Neutrophil (primary cell): Measurements from ENCODE around the gene MT1B.

ENCODE experiments used
- H3K27ac ChIP-seq: fragments of 200-600 bp; sonication (generic); 2 replicates; pipeline ENCODE4 v1.5.1; 2016; ENCODE audit warnings: mild to moderate bottlenecking, moderate library complexity
- H3K27me3 ChIP-seq: fragments of 200-600 bp; sonication (generic); 2 replicates; pipeline ENCODE4 v1.6.0; 2016; ENCODE audit warnings: mild to moderate bottlenecking
- H3K36me3 ChIP-seq: fragments of 200-600 bp; sonication (generic); 2 replicates; pipeline ENCODE4 v1.5.1; 2017
- H3K4me1 ChIP-seq, 2 experiments: fragments of 200-600 bp in 1 of 2; sonication (generic) in 1 of 2; 1 replicate in 1 of 2; 2 replicates in 1 of 2; pipeline versions ENCODE4 v1.5.1 to v1.6.1; 2013 to 2016; ENCODE audit warnings: low read depth in 1 of 2, low read length in 1 of 2, mild to moderate bottlenecking in 1 of 2, moderate library complexity in 1 of 2; ENCODE audit not compliant: control insufficient read depth in 1 of 2, insufficient read depth in 1 of 2
- H3K4me3 ChIP-seq, 2 experiments: fragments of 200-600 bp in 1 of 2; sonication (generic) in 1 of 2; 1 replicate in 1 of 2; 2 replicates in 1 of 2; pipeline ENCODE4 v1.5.1; 2013 to 2016; ENCODE audit warnings: low read depth in 1 of 2, low read length in 1 of 2, mild to moderate bottlenecking in 1 of 2, moderate library complexity in 1 of 2
- H3K9me3 ChIP-seq: fragments of 200-600 bp; sonication (generic); 2 replicates; pipeline ENCODE4 v1.5.1; 2016
- CTCF ChIP-seq: fragments of 200-600 bp; sonication (generic); IDR thresholded peaks from 2 replicates; pipeline ENCODE4 v1.5.1; 2016; ENCODE audit warnings: antibody characterized with exemption

The MT1B gene

GRCh38 chr16:56651586-56651985 is at the start of gene MT1B:
Gene MT1B, plus strand, starts transcription at chr16:56651886. Its CDS starts 68 bp downstream, at chr16:56651954.
- Histone ChIP-seq H3K4me1 (no peaks in the 10 kb centered on the region), H3K9me3 (no peaks in the 10 kb centered on the region), H3K27ac (no peak within 1 kb of the TSS), H3K4me3 (no peak within 1 kb of the TSS), H3K27me3 (peaks cover 97% of the 10 kb centered on the region), H3K36me3 (no peaks in the 10 kb centered on the region)
- no peak for TF ChIP-seq CTCF

GRCh38 chr16:56603589-56603988 is 48.1 kb upstream of the MT1B start:
- H3K4me1 ChIP-seq = peaks cover 9% of the 10 kb centered on the region in 2 experiments
- no peaks in the 10 kb centered on the region for H3K9me3 ChIP-seq
- H3K4me3 ChIP-seq = no peak overlapping the region
- peaks cover 37% of the 10 kb centered on the region for H3K27me3 ChIP-seq
- TF ChIP-seq CTCF = no peak
- no peak overlapping the region for H3K27ac ChIP-seq
- no peaks in the 10 kb centered on the region for H3K36me3 ChIP-seq

- H3K27me3 ChIP-seq = peaks cover 37% of the 10 kb centered on the region
- no peak overlapping the region for H3K4me3 ChIP-seq
- H3K36me3 ChIP-seq = no peaks in the 10 kb centered on the region
- TF ChIP-seq CTCF = no peak
- peaks cover 23% of the 10 kb centered on the region in 2 experiments for H3K4me1 ChIP-seq
- H3K9me3 ChIP-seq = no peaks in the 10 kb centered on the region
- H3K27ac ChIP-seq = no peak overlapping the region
Observed at GRCh38 chr16:56604966-56605365, 46.7 kb upstream of the MT1B start.

GRCh38 chr16:56605475-56605874 is 46.2 kb upstream of the MT1B start:
- peaks cover 26 to 27% of the 10 kb centered on the region in 2 experiments for H3K4me1 ChIP-seq
- peaks cover 32% of the 10 kb centered on the region for H3K27me3 ChIP-seq
- no peak overlapping the region for H3K4me3 ChIP-seq
- no peak overlapping the region for H3K27ac ChIP-seq
- H3K36me3 ChIP-seq = no peaks in the 10 kb centered on the region
- H3K9me3 ChIP-seq = no peaks in the 10 kb centered on the region
- TF ChIP-seq CTCF = no peak

- peaks cover 26 to 27% of the 10 kb centered on the region in 2 experiments for H3K4me1 ChIP-seq
- TF ChIP-seq CTCF = no peak
- H3K36me3 ChIP-seq = no peaks in the 10 kb centered on the region
- H3K27ac ChIP-seq = no peak overlapping the region
- no peaks in the 10 kb centered on the region for H3K9me3 ChIP-seq
- H3K27me3 ChIP-seq = peaks cover 26% of the 10 kb centered on the region
- no peak overlapping the region for H3K4me3 ChIP-seq
Observed at GRCh38 chr16:56606071-56606475, 45.6 kb upstream of the MT1B start.
